HepG2 (cell line): Measurements from ENCODE around the gene KMT5C. TPM values are rescaled to one million over a fixed set of nuclear protein-coding genes. Genes with fewer than 3 reads are reported as not detected.

Source experiments
- ATAC-seq: fragments of 200-7000 bp; cut with Tn5 transposase; 3 replicates; pipeline ENCODE4 v1.9.1; 2020; ENCODE audit warnings: mild to moderate bottlenecking, moderate library complexity
- BruUV-seq: library from RNA; stranded (reverse); fragments of 400-500 nt; replicated peaks from 2 replicates; lab custom pipeline; 2021; lab: Mats Ljungman, UMichigan
- CTCF ChIA-PET: fragments of 300-600 bp; formaldehyde crosslinking; extraction: SDS; loops from one replicate; lab custom pipeline; 2021; ENCODE audit warnings: low total read pairs, inconsistent platforms, low intra/inter-chr PET ratio; lab: Yijun Ruan, JAX
- POLR2A ChIA-PET: fragments of 350-600 bp; sonication (Branson Sonifier 250); formaldehyde crosslinking; loops from one replicate; lab custom pipeline; 2020; ENCODE audit warnings: antibody characterized with exemption, inconsistent platforms; lab: Yijun Ruan, JAX
- DNase-seq: peaks from one replicate; pipeline ENCODE4 v3.0.0-alpha.2; 2015; ENCODE audit warnings: low spot score
- FAIRE-seq: peaks from 3 replicates; lab custom pipeline; 2011; peaks lifted over from hg19 to GRCh38; lab: Jason Lieb, UNC
- H2AFZ ChIP-seq: one replicate; pipeline ENCODE4 v1.6.1; 2011; ENCODE audit warnings: low read length, inconsistent platforms
- H3K27ac ChIP-seq: fragments of 300-600 bp; 3 replicates; pipeline ENCODE4 v1.8.0; 2011; ENCODE audit warnings: mixed run types, mild to moderate bottlenecking, mixed read lengths, low read length, inconsistent platforms; ENCODE audit not compliant: insufficient read depth; ENCODE audit errors: extremely low read length
- H3K27me3 ChIP-seq, 2 experiments: fragments of 200-600 bp in 1 of 2; 2 replicates in 1 of 2; 3 replicates in 1 of 2; pipeline versions ENCODE4 v1.6.0 to v1.8.0; 2011; ENCODE audit warnings: low read length in 2 of 2, mild to moderate bottlenecking in 2 of 2, moderate library complexity in 2 of 2, inconsistent platforms in 1 of 2; ENCODE audit not compliant: insufficient read depth in 2 of 2, control insufficient read depth in 1 of 2
- H3K36me3 ChIP-seq, 2 experiments: fragments of 200-600 bp in 1 of 2; replicated peaks in 1 of 2; 2 replicates in 1 of 2; 3 replicates in 1 of 2; pipeline versions ENCODE4 v1.5.1 to v1.8.0; 2011; ENCODE audit warnings: low read length in 2 of 2, inconsistent platforms in 1 of 2; ENCODE audit not compliant: insufficient read depth in 2 of 2, control insufficient read depth in 1 of 2
- H3K4me1 ChIP-seq: 2 replicates; pipeline ENCODE4 v1.5.1; 2012; ENCODE audit warnings: low read length, inconsistent platforms; ENCODE audit not compliant: insufficient read depth
- H3K4me2 ChIP-seq: 2 replicates; pipeline ENCODE4 v1.6.0; 2011; ENCODE audit warnings: low read depth, low read length, inconsistent platforms
- H3K4me3 ChIP-seq, 3 experiments: fragments of 200-600 bp in 1 of 3; sonication (generic), shearing (Covaris generic) in 1 of 3; replicated peaks in 1 of 3; 2 replicates each; pipeline ENCODE4 v1.5.1; 2011 to 2016; ENCODE audit warnings: low read length in 3 of 3, inconsistent platforms in 2 of 3, low read depth in 2 of 3, mild to moderate bottlenecking in 2 of 3, control low read depth in 1 of 3, mixed read lengths in 1 of 3; ENCODE audit not compliant: insufficient read depth in 1 of 3
- H3K79me2 ChIP-seq: one replicate; pipeline ENCODE4 v1.6.1; 2011; ENCODE audit warnings: low read length, inconsistent platforms; ENCODE audit not compliant: insufficient read depth
- H3K9ac ChIP-seq: 2 replicates; pipeline ENCODE4 v1.6.0; 2011; ENCODE audit warnings: mild to moderate bottlenecking, low read depth, low read length, inconsistent platforms; ENCODE audit not compliant: insufficient read depth
- H3K9me3 ChIP-seq: 2 replicates; pipeline ENCODE4 v1.5.1; 2012; ENCODE audit warnings: mild to moderate bottlenecking, low read length
- H4K20me1 ChIP-seq: 2 replicates; pipeline ENCODE4 v1.6.0; 2011; ENCODE audit warnings: inconsistent platforms, mild to moderate bottlenecking, low read length, moderate library complexity; ENCODE audit not compliant: insufficient read depth
- AGO2 ChIP-seq: fragments of 200-400 bp; formaldehyde crosslinking; optimal IDR thresholded peaks from 2 replicates; pipeline ENCODE3; 2017; ENCODE audit warnings: mild to moderate bottlenecking, low read depth, low read length, moderate library complexity
- FOXJ3 ChIP-seq: sonication (generic); formaldehyde crosslinking; IDR thresholded peaks from 2 replicates; pipeline ENCODE4 v1.4.0; 2020; ENCODE audit warnings: missing genetic modification reagents, mild to moderate bottlenecking, borderline replicate concordance
- NAIF1 ChIP-seq: sonication (generic); formaldehyde crosslinking; IDR thresholded peaks from 2 replicates; pipeline ENCODE4 v1.5.0; 2020; ENCODE audit warnings: mild to moderate bottlenecking, missing genetic modification reagents, borderline replicate concordance
- NCOA2 ChIP-seq: sonication (generic); formaldehyde crosslinking; IDR thresholded peaks from 2 replicates; pipeline ENCODE4 v1.8.0; 2022; ENCODE audit warnings: inconsistent platforms
- PAX8 ChIP-seq: sonication (generic); formaldehyde crosslinking; IDR thresholded peaks from 2 replicates; pipeline ENCODE4 v1.8.0; 2022; ENCODE audit warnings: mild to moderate bottlenecking, missing genetic modification reagents, borderline replicate concordance
- YEATS4 ChIP-seq: sonication (generic); formaldehyde crosslinking; IDR thresholded peaks from 2 replicates; pipeline ENCODE4 v1.4.0; 2020; ENCODE audit warnings: missing genetic modification reagents, borderline replicate concordance
- ZFP82 ChIP-seq: sonication (generic); formaldehyde crosslinking; IDR thresholded peaks from 2 replicates; pipeline ENCODE4 v1.5.1; 2020; ENCODE audit warnings: mild to moderate bottlenecking, missing genetic modification reagents, borderline replicate concordance
- ZSCAN9 ChIP-seq: IDR thresholded peaks from 2 replicates; pipeline ENCODE4 v1.6.1; 2016; ENCODE audit warnings: borderline replicate concordance
- WGBS: methylation state at CpG from one replicate; pipeline ENCODE4 v1.1.6; 2017; ENCODE audit warnings: low lambda C conversion rate; 5-methylcytosine and 5-hydroxymethylcytosine counted together
- in situ Hi-C: cut with HindIII; loops from 2 replicates; pipeline ENCODE4 v1.10.0; 2017; ENCODE audit warnings: low pct_unique_long_range_greater_than_20kb; ENCODE audit not compliant: extremely low pct_ligation_motif_present
- intact Hi-C: fragments of 100-400 bp; cut with micrococcal nuclease; formaldehyde crosslinking; loops from one replicate; pipeline ENCODE4 v1.10.0; 2022; ENCODE audit not compliant: unreplicated experiment
- polyA plus RNA-seq, 8 experiments: library from polyadenylated mRNA; depleted of rRNA in 3 of 8; stranded (reverse) in 7 of 8; unstranded in 1 of 8; fragments of >200 nt; fragmentation: Illumina TruSeq in 4 of 8; extraction: Trizol in 4 of 8; gene quantifications; 2 replicates each; pipeline versions ENCODE4 v1.2.1 to v1.2.3, GENCODE V29; 2011 to 2016; ENCODE audit warnings: low read depth in 4 of 8, missing spikeins in 1 of 8, mixed read lengths in 1 of 8; ENCODE audit not compliant: insufficient read depth in 1 of 8
- total RNA-seq, 5 experiments: library from RNA; depleted of rRNA; stranded (reverse); fragments of >200 nt; fragmentation: Illumina TruSeq; extraction: Trizol; gene quantifications; 2 replicates each; pipeline ENCODE4 v1.2.3, GENCODE V29; 2016; ENCODE audit warnings: low read depth in 1 of 5
- TF ChIP-seq, protein P1 (sequence below): sonication (generic); formaldehyde crosslinking; IDR thresholded peaks from 2 replicates; pipeline ENCODE4 v1.8.0; 2022; ENCODE audit warnings: mild to moderate bottlenecking, missing genetic modification reagents; ENCODE audit not compliant: insufficient replicate concordance
- TF ChIP-seq, protein P2 (sequence below): sonication (generic); formaldehyde crosslinking; IDR thresholded peaks from 2 replicates; pipeline ENCODE4 v1.5.1; 2020; ENCODE audit warnings: missing genetic modification reagents, mild to moderate bottlenecking, borderline replicate concordance
- TF ChIP-seq, protein P3 (sequence below): sonication (generic); formaldehyde crosslinking; IDR thresholded peaks from 2 replicates; pipeline ENCODE4 v1.5.1; 2020; ENCODE audit warnings: mild to moderate bottlenecking, missing genetic modification reagents, moderate library complexity
- TF ChIP-seq, protein P4 (sequence below): IDR thresholded peaks from 2 replicates; pipeline ENCODE4 v1.6.1; 2012; ENCODE audit warnings: inconsistent platforms
- TF ChIP-seq, protein P5 (sequence below): sonication (generic); formaldehyde crosslinking; IDR thresholded peaks from 2 replicates; pipeline ENCODE4 v1.8.0; 2022; ENCODE audit warnings: missing genetic modification reagents, mild to moderate bottlenecking, moderate library complexity, borderline replicate concordance

KMT5C gene
- total and polyA plus RNA-seq, 2 of the 13 experiments (the other 11 are each of a cell fraction or from before 2014, with no cell fraction given) = 5.5 to 9.0 TPM

DNA sequence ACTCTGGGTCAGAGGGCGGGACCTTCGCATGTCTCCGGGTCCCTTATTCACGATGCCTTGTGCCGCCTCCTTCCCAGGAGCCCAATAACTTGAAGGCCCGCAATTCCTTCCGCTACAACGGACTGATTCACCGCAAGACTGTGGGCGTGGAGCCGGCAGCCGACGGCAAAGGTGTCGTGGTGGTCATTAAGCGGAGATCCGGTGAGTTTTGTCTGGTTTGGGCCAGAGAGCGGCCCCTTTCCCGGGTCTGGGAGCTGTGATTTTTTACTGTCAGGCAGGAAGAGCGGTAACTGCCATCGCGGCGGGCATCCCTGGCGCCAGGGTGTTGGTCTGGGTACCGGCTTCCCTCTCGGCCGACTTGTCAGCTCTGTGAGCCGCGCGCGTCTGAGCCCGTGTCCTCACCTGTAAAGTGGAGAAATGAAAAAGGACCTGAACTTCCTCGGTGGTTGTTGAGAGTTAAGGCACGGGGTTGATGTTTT is 46.9 kb downstream of the KMT5C start:
- Histone ChIP-seq H3K36me3 (peaks cover 16 to 35% of the 10 kb centered on the region in 2 experiments), H3K4me1 (peaks cover 40% of the 10 kb centered on the region), H3K9me3 (no peaks in the 10 kb centered on the region), H3K27ac (peak overlapping the region; percentile 67), H4K20me1 (peaks cover 46% of the 10 kb centered on the region), H3K9ac (peak overlapping the region; percentile 96), H3K4me2 (peak overlapping the region; percentile 96), H3K27me3 (no peaks in the 10 kb centered on the region; a peak in 1 of 5 replicates), H3K79me2 (peaks cover 30% of the 10 kb centered on the region), H3K4me3 (peak overlapping the region; percentile 86 to 100 (median 89)), H2AFZ (no peak overlapping the region)
- BruUV-seq = no TSS peak
- in situ Hi-C loops (no loop called here), intact Hi-C loops (loop anchor here (5.0 kb wide), 1 partner anchor 54 kb away; no protein-coding TSS in a partner anchor)
- WGBS = 3% methylated on average over 31 of the region's 33 CpGs
- DNase-seq = no peak
- no peak for ATAC-seq
- POLR2A ChIA-PET = interaction anchor here (0.5 to 9.7 kb wide), 4 partner anchors 20 to 106 kb away, joined by 3 to 62 read pairs (median 6); partner anchors contain the start of genes GARIN5B, HSPBP1, KMT5C and UBE2S
- no peak for FAIRE-seq
- CTCF ChIA-PET = interaction anchor here (0.7 kb wide), 1 partner anchor 40 kb away, joined by 3 read pairs; no protein-coding TSS in a partner anchor
- TF ChIP-seq, protein P1, sequence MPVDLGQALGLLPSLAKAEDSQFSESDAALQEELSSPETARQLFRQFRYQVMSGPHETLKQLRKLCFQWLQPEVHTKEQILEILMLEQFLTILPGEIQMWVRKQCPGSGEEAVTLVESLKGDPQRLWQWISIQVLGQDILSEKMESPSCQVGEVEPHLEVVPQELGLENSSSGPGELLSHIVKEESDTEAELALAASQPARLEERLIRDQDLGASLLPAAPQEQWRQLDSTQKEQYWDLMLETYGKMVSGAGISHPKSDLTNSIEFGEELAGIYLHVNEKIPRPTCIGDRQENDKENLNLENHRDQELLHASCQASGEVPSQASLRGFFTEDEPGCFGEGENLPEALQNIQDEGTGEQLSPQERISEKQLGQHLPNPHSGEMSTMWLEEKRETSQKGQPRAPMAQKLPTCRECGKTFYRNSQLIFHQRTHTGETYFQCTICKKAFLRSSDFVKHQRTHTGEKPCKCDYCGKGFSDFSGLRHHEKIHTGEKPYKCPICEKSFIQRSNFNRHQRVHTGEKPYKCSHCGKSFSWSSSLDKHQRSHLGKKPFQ (CRISPR knock-in tag) = peak; percentile 30
- TF ChIP-seq, protein P2, sequence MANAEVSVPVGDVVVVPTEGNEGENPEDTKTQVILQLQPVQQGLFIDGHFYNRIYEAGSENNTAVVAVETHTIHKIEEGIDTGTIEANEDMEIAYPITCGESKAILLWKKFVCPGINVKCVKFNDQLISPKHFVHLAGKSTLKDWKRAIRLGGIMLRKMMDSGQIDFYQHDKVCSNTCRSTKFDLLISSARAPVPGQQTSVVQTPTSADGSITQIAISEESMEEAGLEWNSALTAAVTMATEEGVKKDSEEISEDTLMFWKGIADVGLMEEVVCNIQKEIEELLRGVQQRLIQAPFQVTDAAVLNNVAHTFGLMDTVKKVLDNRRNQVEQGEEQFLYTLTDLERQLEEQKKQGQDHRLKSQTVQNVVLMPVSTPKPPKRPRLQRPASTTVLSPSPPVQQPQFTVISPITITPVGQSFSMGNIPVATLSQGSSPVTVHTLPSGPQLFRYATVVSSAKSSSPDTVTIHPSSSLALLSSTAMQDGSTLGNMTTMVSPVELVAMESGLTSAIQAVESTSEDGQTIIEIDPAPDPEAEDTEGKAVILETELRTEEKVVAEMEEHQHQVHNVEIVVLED (CRISPR knock-in tag) = no peak
- TF ChIP-seq PAX8 (CRISPR knock-in tag) (peak; percentile 38; the same call in 1 of the 2 replicates), AGO2 (peak; percentile 26), ZFP82 (CRISPR knock-in tag) (0 out of 2 replicates have a peak, but pooled peaks have one; percentile 24), YEATS4 (no peak), NAIF1 (CRISPR knock-in tag) (no peak), ZSCAN9 (CRISPR knock-in tag) (no peak), FOXJ3 (CRISPR knock-in tag) (no peak), NCOA2 (no peak)
- TF ChIP-seq, protein P3, sequence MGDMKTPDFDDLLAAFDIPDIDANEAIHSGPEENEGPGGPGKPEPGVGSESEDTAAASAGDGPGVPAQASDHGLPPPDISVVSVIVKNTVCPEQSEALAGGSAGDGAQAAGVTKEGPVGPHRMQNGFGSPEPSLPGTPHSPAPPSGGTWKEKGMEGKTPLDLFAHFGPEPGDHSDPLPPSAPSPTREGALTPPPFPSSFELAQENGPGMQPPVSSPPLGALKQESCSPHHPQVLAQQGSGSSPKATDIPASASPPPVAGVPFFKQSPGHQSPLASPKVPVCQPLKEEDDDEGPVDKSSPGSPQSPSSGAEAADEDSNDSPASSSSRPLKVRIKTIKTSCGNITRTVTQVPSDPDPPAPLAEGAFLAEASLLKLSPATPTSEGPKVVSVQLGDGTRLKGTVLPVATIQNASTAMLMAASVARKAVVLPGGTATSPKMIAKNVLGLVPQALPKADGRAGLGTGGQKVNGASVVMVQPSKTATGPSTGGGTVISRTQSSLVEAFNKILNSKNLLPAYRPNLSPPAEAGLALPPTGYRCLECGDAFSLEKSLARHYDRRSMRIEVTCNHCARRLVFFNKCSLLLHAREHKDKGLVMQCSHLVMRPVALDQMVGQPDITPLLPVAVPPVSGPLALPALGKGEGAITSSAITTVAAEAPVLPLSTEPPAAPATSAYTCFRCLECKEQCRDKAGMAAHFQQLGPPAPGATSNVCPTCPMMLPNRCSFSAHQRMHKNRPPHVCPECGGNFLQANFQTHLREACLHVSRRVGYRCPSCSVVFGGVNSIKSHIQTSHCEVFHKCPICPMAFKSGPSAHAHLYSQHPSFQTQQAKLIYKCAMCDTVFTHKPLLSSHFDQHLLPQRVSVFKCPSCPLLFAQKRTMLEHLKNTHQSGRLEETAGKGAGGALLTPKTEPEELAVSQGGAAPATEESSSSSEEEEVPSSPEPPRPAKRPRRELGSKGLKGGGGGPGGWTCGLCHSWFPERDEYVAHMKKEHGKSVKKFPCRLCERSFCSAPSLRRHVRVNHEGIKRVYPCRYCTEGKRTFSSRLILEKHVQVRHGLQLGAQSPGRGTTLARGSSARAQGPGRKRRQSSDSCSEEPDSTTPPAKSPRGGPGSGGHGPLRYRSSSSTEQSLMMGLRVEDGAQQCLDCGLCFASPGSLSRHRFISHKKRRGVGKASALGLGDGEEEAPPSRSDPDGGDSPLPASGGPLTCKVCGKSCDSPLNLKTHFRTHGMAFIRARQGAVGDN (CRISPR knock-in tag) = peak; percentile 37
- TF ChIP-seq, protein P4, sequence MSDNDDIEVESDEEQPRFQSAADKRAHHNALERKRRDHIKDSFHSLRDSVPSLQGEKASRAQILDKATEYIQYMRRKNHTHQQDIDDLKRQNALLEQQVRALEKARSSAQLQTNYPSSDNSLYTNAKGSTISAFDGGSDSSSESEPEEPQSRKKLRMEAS = no peak
- TF ChIP-seq, protein P5, sequence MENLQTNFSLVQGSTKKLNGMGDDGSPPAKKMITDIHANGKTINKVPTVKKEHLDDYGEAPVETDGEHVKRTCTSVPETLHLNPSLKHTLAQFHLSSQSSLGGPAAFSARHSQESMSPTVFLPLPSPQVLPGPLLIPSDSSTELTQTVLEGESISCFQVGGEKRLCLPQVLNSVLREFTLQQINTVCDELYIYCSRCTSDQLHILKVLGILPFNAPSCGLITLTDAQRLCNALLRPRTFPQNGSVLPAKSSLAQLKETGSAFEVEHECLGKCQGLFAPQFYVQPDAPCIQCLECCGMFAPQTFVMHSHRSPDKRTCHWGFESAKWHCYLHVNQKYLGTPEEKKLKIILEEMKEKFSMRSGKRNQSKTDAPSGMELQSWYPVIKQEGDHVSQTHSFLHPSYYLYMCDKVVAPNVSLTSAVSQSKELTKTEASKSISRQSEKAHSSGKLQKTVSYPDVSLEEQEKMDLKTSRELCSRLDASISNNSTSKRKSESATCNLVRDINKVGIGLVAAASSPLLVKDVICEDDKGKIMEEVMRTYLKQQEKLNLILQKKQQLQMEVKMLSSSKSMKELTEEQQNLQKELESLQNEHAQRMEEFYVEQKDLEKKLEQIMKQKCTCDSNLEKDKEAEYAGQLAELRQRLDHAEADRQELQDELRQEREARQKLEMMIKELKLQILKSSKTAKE = 0 out of 2 replicates have a peak, but pooled peaks have one; percentile 3
